NCI-H146 treated with DMSO at 0.1 percent for 48 hours (cell line): ENCODE data around the gene RHOG.

Experiments
- DNase-seq: peaks from one replicate; lab custom pipeline; 2025; ENCODE audit not compliant: unreplicated experiment; lab: John Stamatoyannopoulos, UW

The RHOG gene

GRCh38 chr11:3781423-3781822 is 59.3 kb downstream of the RHOG start:
- no peak for DNase-seq
